GM12878 (cell line): ENCODE results near the gene TMC8. TPM values are rescaled to one million over a fixed set of nuclear protein-coding genes. Genes with fewer than 3 reads are reported as not detected.

Source experiments
- ATAC-seq: fragments of 200-7000 bp; cut with Tn5 transposase; 3 replicates; pipeline ENCODE4 v1.9.1; 2020; ENCODE audit warnings: mild to moderate bottlenecking, moderate library complexity
- BruUV-seq: library from RNA; stranded (reverse); fragments of 400-500 nt; replicated peaks from 2 replicates; lab custom pipeline; 2021; lab: Mats Ljungman, UMichigan
- CTCF ChIA-PET: fragments of 300-600 bp; sonication (Branson Sonifier 250); formaldehyde crosslinking; extraction: SDS; loops from one replicate; lab custom pipeline; 2021; ENCODE audit warnings: inconsistent platforms; lab: Yijun Ruan, JAX
- POLR2A ChIA-PET: fragments of 350-600 bp; formaldehyde crosslinking; extraction: SDS; loops from one replicate; lab custom pipeline; 2021; ENCODE audit warnings: inconsistent platforms; lab: Charles Lee
- RAD21 ChIA-PET: fragments of 300-600 bp; sonication (Branson Sonifier 250); formaldehyde crosslinking; loops from one replicate; lab custom pipeline; 2023; ENCODE audit warnings: antibody characterized with exemption; ENCODE audit not compliant: unreplicated experiment; lab: Charles Lee
- SMC1A ChIA-PET: fragments of 300-600 bp; sonication (Branson Sonifier 250); formaldehyde crosslinking; loops from one replicate; lab custom pipeline; 2023; ENCODE audit not compliant: unreplicated experiment, uncharacterized antibody; lab: Charles Lee
- DNase-seq: peaks from one replicate; pipeline ENCODE4 v3.0.0-alpha.2; 2011; ENCODE audit warnings: low read depth, low spot score
- FAIRE-seq: peaks from 3 replicates; lab custom pipeline; 2011; peaks lifted over from hg19 to GRCh38; lab: Jason Lieb, UNC
- H2AFZ ChIP-seq: 2 replicates; pipeline ENCODE4 v1.6.0; 2011; ENCODE audit warnings: low read depth, low read length, control low read depth; ENCODE audit not compliant: control insufficient read depth
- H3K27ac ChIP-seq: 2 replicates; pipeline ENCODE4 v1.5.1; 2011; ENCODE audit warnings: control low read depth; ENCODE audit not compliant: control insufficient read depth, insufficient read depth
- H3K27me3 ChIP-seq, 2 experiments: replicated peaks in 1 of 2; 2 replicates each; pipeline versions ENCODE4 v1.6.0 to v1.6.1; 2011; ENCODE audit warnings: low read length in 1 of 2; ENCODE audit not compliant: control insufficient read depth in 2 of 2, insufficient read depth in 2 of 2
- H3K36me3 ChIP-seq, 2 experiments: 2 replicates each; pipeline ENCODE4 v1.5.1; 2011; ENCODE audit warnings: low read length in 1 of 2; ENCODE audit not compliant: control insufficient read depth in 2 of 2, insufficient read depth in 2 of 2
- H3K4me1 ChIP-seq: 2 replicates; pipeline ENCODE4 v1.6.1; 2011; ENCODE audit warnings: mild to moderate bottlenecking, low read length, moderate library complexity, mixed read lengths; ENCODE audit not compliant: control insufficient read depth, insufficient read depth
- H3K4me2 ChIP-seq: 2 replicates; pipeline ENCODE4 v1.6.0; 2011; ENCODE audit warnings: control low read depth; ENCODE audit not compliant: control insufficient read depth, insufficient read depth
- H3K4me3 ChIP-seq: fragments of 200-600 bp; sonication (generic); 2 replicates; pipeline ENCODE4 v1.5.1; 2016
- H3K79me2 ChIP-seq: 2 replicates; pipeline ENCODE4 v1.6.0; 2011; ENCODE audit warnings: low read length; ENCODE audit not compliant: control insufficient read depth, insufficient read depth
- H3K9ac ChIP-seq: 2 replicates; pipeline ENCODE4 v1.8.0; 2011; ENCODE audit warnings: low read length, control low read depth, mixed read lengths; ENCODE audit not compliant: control insufficient read depth, insufficient read depth
- H3K9me3 ChIP-seq: replicated peaks from 3 replicates; pipeline ENCODE4 v1.5.1; 2011; ENCODE audit warnings: mild to moderate bottlenecking, low read length; ENCODE audit not compliant: control insufficient read depth, insufficient read depth
- H4K20me1 ChIP-seq: 2 replicates; pipeline ENCODE4 v1.6.0; 2011; ENCODE audit not compliant: control insufficient read depth, insufficient read depth
- ESRRA ChIP-seq: IDR thresholded peaks from 2 replicates; pipeline ENCODE4 v1.6.1; 2012; ENCODE audit warnings: mild to moderate bottlenecking, low read length, improper control_type of control experiment
- NBN ChIP-seq: fragments of 450-650 bp; IDR thresholded peaks from 2 replicates; pipeline ENCODE4 v1.6.1; 2016
- SIX5 ChIP-seq: IDR thresholded peaks from 2 replicates; pipeline ENCODE4 v1.6.1; 2011; ENCODE audit warnings: mild to moderate bottlenecking, low read depth, low read length, moderate library complexity; ENCODE audit not compliant: severe bottlenecking
- TCF3 ChIP-seq: IDR thresholded peaks from 2 replicates; pipeline ENCODE4 v1.6.1; 2012; ENCODE audit warnings: low read depth, mild to moderate bottlenecking, low read length, borderline replicate concordance; ENCODE audit not compliant: insufficient read depth
- WGBS: methylation state at CpG from one replicate; pipeline ENCODE4 v1.1.6; 2016; ENCODE audit warnings: low lambda C conversion rate; ENCODE audit not compliant: insufficient replicate concordance, insufficient coverage; ENCODE audit errors: missing lambda C conversion rate; 5-methylcytosine and 5-hydroxymethylcytosine counted together
- in situ Hi-C: fragments of 300-500 bp; cut with MboI; formaldehyde crosslinking; loops from 9 replicates; pipeline ENCODE4 v1.14.3; 2018; ENCODE audit warnings: mixed read lengths
- intact Hi-C: fragments of 100-400 bp; cut with micrococcal nuclease; formaldehyde crosslinking; loops from one replicate; pipeline ENCODE4 v1.14.2; 2022; ENCODE audit not compliant: unreplicated experiment
- polyA plus RNA-seq, 11 experiments: library from polyadenylated mRNA; depleted of rRNA in 4 of 11; unstranded in 6 of 11; stranded (reverse) in 5 of 11; fragments of >200 nt; fragmentation: Nextera tagmentation in 4 of 11; fragmentation: Illumina TruSeq in 1 of 11; extraction: Ambion mirVana in 4 of 11; extraction: Trizol in 1 of 11; gene quantifications; 1 replicate in 1 of 11; 2 replicates in 10 of 11; pipeline versions ENCODE4 v1.2.1 to v1.2.3, GENCODE V29; 2011 to 2016; ENCODE audit warnings: inconsistent platforms in 2 of 11, missing spikeins in 2 of 11, low read depth in 1 of 11
- total RNA-seq, 4 experiments: library from RNA; depleted of rRNA in 3 of 4; stranded (reverse); fragments of >200 nt in 3 of 4; fragmentation: Illumina TruSeq in 1 of 4; extraction: Trizol in 1 of 4; gene quantifications; 2 replicates each; pipeline versions ENCODE4 v1.2.1 to v1.2.3, GENCODE V29; 2013 to 2021
- TF ChIP-seq, protein P1 (sequence below): fragments of 450-650 bp; conservative IDR thresholded peaks from 2 replicates; pipeline ENCODE4 v1.6.1; 2017; ENCODE audit warnings: mild to moderate bottlenecking, moderate library complexity
- TF ChIP-seq, protein P2 (sequence below): fragments of 450-650 bp; IDR thresholded peaks from 2 replicates; pipeline ENCODE4 v1.6.1; 2017; ENCODE audit warnings: borderline replicate concordance

The TMC8 gene
- total and polyA plus RNA-seq, 10 of the 15 experiments (the other 5 are each of a cell fraction or from before 2014, with no cell fraction given): 2.7 to 128 (median 40.0) TPM

DNA sequence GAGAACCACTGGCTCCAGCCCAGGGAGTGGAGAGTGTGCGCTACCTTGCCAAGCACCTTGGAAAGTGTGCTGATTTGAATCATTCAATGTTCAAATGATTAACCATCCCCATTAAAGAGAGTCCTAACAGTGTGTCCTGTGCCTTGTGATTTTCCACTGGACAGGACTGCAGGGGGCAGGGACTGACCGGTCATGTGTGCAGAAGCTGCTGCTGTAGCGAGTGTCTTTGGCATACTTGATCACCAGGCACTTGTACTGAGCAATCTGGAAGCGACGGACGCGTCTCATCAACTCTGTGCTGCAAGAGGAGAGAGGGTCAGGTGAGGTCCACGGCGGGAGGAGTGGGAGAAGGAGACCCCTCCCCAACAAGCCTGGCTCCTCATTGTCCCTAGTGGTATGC lies 54.3 kb downstream of the TMC8 start:
- ChIA-PET POLR2A (interaction anchor here (1.1 kb wide), 1 partner anchor 26 kb away, joined by 3 read pairs; no protein-coding TSS in a partner anchor), SMC1A (no interaction called here), RAD21 (no interaction called here)
- peaks cover 38% of the 10 kb centered on the region for H3K79me2 ChIP-seq
- peak overlapping the region; percentile 40 for H3K4me2 ChIP-seq
- H3K4me3 ChIP-seq: no peak overlapping the region
- ATAC-seq: no peak
- intact Hi-C loops (loop anchor here (5.0 kb wide), 1 partner anchor 67 kb away; no protein-coding TSS in a partner anchor), in situ Hi-C loops (no loop called here)
- WGBS: 98% methylated on average over 9 of the region's 9 CpGs
- H3K4me1 ChIP-seq: peaks cover 15% of the 10 kb centered on the region; the same call in 1 of the 2 replicates
- no peaks in the 10 kb centered on the region for H3K9me3 ChIP-seq
- no peaks in the 10 kb centered on the region for H4K20me1 ChIP-seq
- TF ChIP-seq NBN (no peak), SIX5 (no peak), TCF3 (no peak), ESRRA (no peak)
- TF ChIP-seq, protein P1, sequence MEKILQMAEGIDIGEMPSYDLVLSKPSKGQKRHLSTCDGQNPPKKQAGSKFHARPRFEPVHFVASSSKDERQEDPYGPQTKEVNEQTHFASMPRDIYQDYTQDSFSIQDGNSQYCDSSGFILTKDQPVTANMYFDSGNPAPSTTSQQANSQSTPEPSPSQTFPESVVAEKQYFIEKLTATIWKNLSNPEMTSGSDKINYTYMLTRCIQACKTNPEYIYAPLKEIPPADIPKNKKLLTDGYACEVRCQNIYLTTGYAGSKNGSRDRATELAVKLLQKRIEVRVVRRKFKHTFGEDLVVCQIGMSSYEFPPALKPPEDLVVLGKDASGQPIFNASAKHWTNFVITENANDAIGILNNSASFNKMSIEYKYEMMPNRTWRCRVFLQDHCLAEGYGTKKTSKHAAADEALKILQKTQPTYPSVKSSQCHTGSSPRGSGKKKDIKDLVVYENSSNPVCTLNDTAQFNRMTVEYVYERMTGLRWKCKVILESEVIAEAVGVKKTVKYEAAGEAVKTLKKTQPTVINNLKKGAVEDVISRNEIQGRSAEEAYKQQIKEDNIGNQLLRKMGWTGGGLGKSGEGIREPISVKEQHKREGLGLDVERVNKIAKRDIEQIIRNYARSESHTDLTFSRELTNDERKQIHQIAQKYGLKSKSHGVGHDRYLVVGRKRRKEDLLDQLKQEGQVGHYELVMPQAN: no peak
- TF ChIP-seq, protein P2, sequence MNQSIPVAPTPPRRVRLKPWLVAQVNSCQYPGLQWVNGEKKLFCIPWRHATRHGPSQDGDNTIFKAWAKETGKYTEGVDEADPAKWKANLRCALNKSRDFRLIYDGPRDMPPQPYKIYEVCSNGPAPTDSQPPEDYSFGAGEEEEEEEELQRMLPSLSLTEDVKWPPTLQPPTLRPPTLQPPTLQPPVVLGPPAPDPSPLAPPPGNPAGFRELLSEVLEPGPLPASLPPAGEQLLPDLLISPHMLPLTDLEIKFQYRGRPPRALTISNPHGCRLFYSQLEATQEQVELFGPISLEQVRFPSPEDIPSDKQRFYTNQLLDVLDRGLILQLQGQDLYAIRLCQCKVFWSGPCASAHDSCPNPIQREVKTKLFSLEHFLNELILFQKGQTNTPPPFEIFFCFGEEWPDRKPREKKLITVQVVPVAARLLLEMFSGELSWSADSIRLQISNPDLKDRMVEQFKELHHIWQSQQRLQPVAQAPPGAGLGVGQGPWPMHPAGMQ: no peak
- TF ChIP-seq, all 136 proteins: peak for 0
- no peaks in the 10 kb centered on the region for H3K27me3 ChIP-seq
- BruUV-seq: no TSS peak
- FAIRE-seq (no peak), DNase-seq (no peak)
- no peak overlapping the region for H3K27ac ChIP-seq
- no peak overlapping the region for H2AFZ ChIP-seq
- H3K9ac ChIP-seq: no peak overlapping the region
- peaks cover 3% of the 10 kb centered on the region in 2 experiments; a peak in 3 of 4 replicates for H3K36me3 ChIP-seq
- CTCF ChIA-PET: interaction anchor here (0.6 to 3.7 kb wide), 5 partner anchors 9 to 99 kb away, joined by 3 to 54 read pairs (median 4); no protein-coding TSS in a partner anchor
